SK-N-SH (cell line): ENCODE results near the gene PANX2. TPM values are rescaled to one million over a fixed set of nuclear protein-coding genes. Genes with fewer than 3 reads are reported as not detected.

Source experiments
- CTCF ChIA-PET: fragments of 300-600, 350-600 bp; formaldehyde crosslinking; extraction: SDS; loops from one replicate; lab custom pipeline; 2021; lab: Yijun Ruan, JAX
- POLR2A ChIA-PET: fragments of 350-600 bp; sonication (Branson Sonifier 250); formaldehyde crosslinking; extraction: SDS; loops from one replicate; lab custom pipeline; 2020; ENCODE audit warnings: antibody characterized with exemption, inconsistent platforms; lab: Yijun Ruan, JAX
- DNase-seq: peaks from one replicate; pipeline ENCODE4 v3.0.0; 2012
- H2AFZ ChIP-seq: fragments of 200-600 bp; sonication (generic); 2 replicates; pipeline ENCODE4 v1.8.1; 2016; ENCODE audit warnings: antibody characterized with exemption, mild to moderate bottlenecking, low read depth
- H3F3A ChIP-seq: fragments of 200-600 bp; sonication (generic); replicated peaks from 2 replicates; pipeline ENCODE3; 2016; ENCODE audit warnings: antibody characterized with exemption, mild to moderate bottlenecking; ENCODE audit not compliant: insufficient read depth
- H3K27ac ChIP-seq, 2 experiments: fragments of 200-500 bp in 1 of 2; fragments of 200-600 bp in 1 of 2; sonication (Bioruptor generic) in 1 of 2; sonication (generic), shearing (Covaris generic) in 1 of 2; 2 replicates each; pipeline versions ENCODE4 v1.5.1 to v1.6.1; 2014 to 2016; ENCODE audit warnings: low read depth in 2 of 2, inconsistent platforms in 1 of 2, low read length in 1 of 2, mild to moderate bottlenecking in 1 of 2, mixed read lengths in 1 of 2
- H3K27me3 ChIP-seq: fragments of 200-600 bp; sonication (generic), shearing (Covaris generic); 2 replicates; pipeline ENCODE4 v1.6.1; 2016; ENCODE audit warnings: mixed run types; ENCODE audit not compliant: insufficient read depth
- H3K36me3 ChIP-seq, 2 experiments: fragments of 200-500 bp in 1 of 2; fragments of 200-600 bp in 1 of 2; sonication (Bioruptor generic) in 1 of 2; sonication (generic) in 1 of 2; replicated peaks in 1 of 2; 2 replicates each; pipeline versions ENCODE3 to v1.5.1; 2014 to 2016; ENCODE audit warnings: low read length in 1 of 2, mild to moderate bottlenecking in 1 of 2; ENCODE audit not compliant: insufficient read depth in 2 of 2, control insufficient read depth in 1 of 2
- H3K4me1 ChIP-seq, 2 experiments: fragments of 200-500 bp in 1 of 2; fragments of 200-600 bp in 1 of 2; sonication (Bioruptor generic) in 1 of 2; sonication (generic), shearing (Covaris generic) in 1 of 2; 2 replicates each; pipeline versions ENCODE4 v1.5.1 to v1.6.1; 2014 to 2016; ENCODE audit warnings: low read depth in 1 of 2, low read length in 1 of 2, mixed run types in 1 of 2; ENCODE audit not compliant: insufficient read depth in 2 of 2, control insufficient read depth in 1 of 2
- H3K4me2 ChIP-seq: fragments of 200-600 bp; sonication (generic), shearing (Covaris generic); 2 replicates; pipeline ENCODE4 v1.6.1; 2017; ENCODE audit warnings: mixed run types
- H3K4me3 ChIP-seq, 2 experiments: fragments of 200-500 bp in 1 of 2; fragments of 200-600 bp in 1 of 2; sonication (Bioruptor generic) in 1 of 2; sonication (generic), shearing (Covaris generic) in 1 of 2; 2 replicates each; pipeline versions ENCODE4 v1.5.1 to v1.8.1; 2014 to 2016; ENCODE audit warnings: low read depth in 2 of 2, inconsistent platforms in 1 of 2, low read length in 1 of 2, mild to moderate bottlenecking in 1 of 2, mixed read lengths in 1 of 2, moderate library complexity in 1 of 2
- H3K79me2 ChIP-seq: fragments of 200-600 bp; sonication (generic); 2 replicates; pipeline ENCODE4 v1.8.1; 2017; ENCODE audit warnings: mild to moderate bottlenecking; ENCODE audit not compliant: insufficient read depth
- H3K9ac ChIP-seq: fragments of 200-600 bp; sonication (generic); 2 replicates; pipeline ENCODE4 v1.6.1; 2017; ENCODE audit warnings: mixed run types
- H3K9me2 ChIP-seq: fragments of 200-600 bp; sonication (generic); 2 replicates; pipeline ENCODE4 v1.6.1; 2017; ENCODE audit warnings: mixed run types
- H3K9me3 ChIP-seq: fragments of 200-600 bp; sonication (generic); 2 replicates; pipeline ENCODE4 v1.6.1; 2017; ENCODE audit warnings: mixed run types, mild to moderate bottlenecking, moderate library complexity
- H4K20me1 ChIP-seq: fragments of 200-600 bp; sonication (generic); 2 replicates; pipeline ENCODE4 v1.6.1; 2017; ENCODE audit warnings: mild to moderate bottlenecking, mixed run types; ENCODE audit not compliant: insufficient read depth
- ELF1 ChIP-seq: IDR thresholded peaks from 2 replicates; pipeline ENCODE4 v1.4.0; 2012
- EP300 ChIP-seq, 2 experiments: IDR thresholded peaks; 2 replicates each; pipeline versions ENCODE4 v1.4.0 to v1.6.1; 2012; ENCODE audit warnings: borderline replicate concordance in 1 of 2, low read depth in 1 of 2, low read length in 1 of 2
- FOXJ3 ChIP-seq: sonication (generic); formaldehyde crosslinking; IDR thresholded peaks from 2 replicates; pipeline ENCODE4 v1.5.1; 2020; ENCODE audit warnings: mild to moderate bottlenecking, missing genetic modification reagents
- FOXM1 ChIP-seq: IDR thresholded peaks from 2 replicates; pipeline ENCODE4 v1.4.0; 2012; ENCODE audit warnings: low read depth, mild to moderate bottlenecking
- GABPA ChIP-seq: IDR thresholded peaks from 2 replicates; pipeline ENCODE4 v1.4.0; 2012; ENCODE audit warnings: low read depth, mild to moderate bottlenecking
- GATA2 ChIP-seq: sonication (generic); formaldehyde crosslinking; IDR thresholded peaks from 2 replicates; pipeline ENCODE4 v1.5.0; 2020; ENCODE audit warnings: mild to moderate bottlenecking, missing genetic modification reagents
- MEF2A ChIP-seq: IDR thresholded peaks from 2 replicates; pipeline ENCODE4 v1.4.0; 2012; ENCODE audit warnings: low read depth, borderline replicate concordance
- RCOR1 ChIP-seq: fragments of 150-350 bp; IDR thresholded peaks from 2 replicates; pipeline ENCODE4 v1.6.1; 2017; ENCODE audit warnings: antibody characterized with exemption, low read length
- SMC3 ChIP-seq: IDR thresholded peaks from 2 replicates; pipeline ENCODE4 v1.6.1; 2012; ENCODE audit warnings: low read depth, low read length, improper control_type of control experiment
- TAF1 ChIP-seq: IDR thresholded peaks from 2 replicates; pipeline ENCODE4 v1.6.1; 2012; ENCODE audit warnings: low read depth, mild to moderate bottlenecking, low read length, moderate library complexity, borderline replicate concordance
- TCF12 ChIP-seq: IDR thresholded peaks from 2 replicates; pipeline ENCODE4 v1.4.0; 2012
- USF1 ChIP-seq: IDR thresholded peaks from 2 replicates; pipeline ENCODE4 v1.4.0; 2012; ENCODE audit warnings: low read depth, borderline replicate concordance
- USF2 ChIP-seq: fragments of 150-350 bp; IDR thresholded peaks from 2 replicates; pipeline ENCODE4 v1.6.1; 2017; ENCODE audit warnings: antibody characterized with exemption, low read length, low read depth, borderline replicate concordance
- WGBS: methylation state at CpG from one replicate; pipeline ENCODE4 v1.1.6; 2017; ENCODE audit warnings: low lambda C conversion rate; 5-methylcytosine and 5-hydroxymethylcytosine counted together
- polyA plus RNA-seq, 3 experiments: library from polyadenylated mRNA; depleted of rRNA; stranded (reverse); fragments of >200 nt; gene quantifications; 2 replicates each; pipeline ENCODE4 v1.2.3, GENCODE V29; 2012
- TF ChIP-seq, protein P1 (sequence below): IDR thresholded peaks from 2 replicates; pipeline ENCODE4 v1.4.0; 2012; ENCODE audit warnings: low read depth
- TF ChIP-seq, protein P2 (sequence below): IDR thresholded peaks from 2 replicates; pipeline ENCODE4 v1.6.1; 2012; ENCODE audit warnings: mild to moderate bottlenecking, low read depth, low read length, moderate library complexity
- TF ChIP-seq, protein P3 (sequence below): IDR thresholded peaks from 2 replicates; pipeline ENCODE4; 2012

PANX2 gene
- polyA plus RNA-seq, 1 of the 3 experiments (the other 2 are of a cell fraction): 2.4 TPM

DNA sequence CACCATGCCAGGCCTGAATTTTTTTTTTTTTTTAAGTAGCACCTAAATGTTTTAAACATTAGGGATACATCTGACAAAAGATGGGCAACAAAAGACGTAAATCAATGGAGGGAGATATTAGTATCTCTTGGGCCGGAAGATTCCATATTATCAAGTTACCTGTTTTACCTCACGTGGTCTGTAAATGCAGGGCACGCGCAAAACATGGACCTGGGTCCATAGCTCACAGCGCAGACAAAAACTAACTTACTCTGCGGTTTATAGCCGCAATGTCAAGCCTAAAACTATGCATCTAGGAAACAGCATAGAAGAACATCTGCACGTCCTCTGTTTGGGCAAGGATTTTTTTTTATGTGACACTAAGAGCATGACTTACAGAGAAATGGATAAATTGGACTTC lies 31.5 kb upstream of the PANX2 start (continued):
- TF ChIP-seq, protein P1, sequence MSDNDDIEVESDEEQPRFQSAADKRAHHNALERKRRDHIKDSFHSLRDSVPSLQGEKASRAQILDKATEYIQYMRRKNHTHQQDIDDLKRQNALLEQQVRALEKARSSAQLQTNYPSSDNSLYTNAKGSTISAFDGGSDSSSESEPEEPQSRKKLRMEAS: no peak
- no peak for TF ChIP-seq SMC3
- no peak for TF ChIP-seq USF1
- TF ChIP-seq MEF2A: no peak
- TF ChIP-seq, all 33 proteins: peak for 0

DNA sequence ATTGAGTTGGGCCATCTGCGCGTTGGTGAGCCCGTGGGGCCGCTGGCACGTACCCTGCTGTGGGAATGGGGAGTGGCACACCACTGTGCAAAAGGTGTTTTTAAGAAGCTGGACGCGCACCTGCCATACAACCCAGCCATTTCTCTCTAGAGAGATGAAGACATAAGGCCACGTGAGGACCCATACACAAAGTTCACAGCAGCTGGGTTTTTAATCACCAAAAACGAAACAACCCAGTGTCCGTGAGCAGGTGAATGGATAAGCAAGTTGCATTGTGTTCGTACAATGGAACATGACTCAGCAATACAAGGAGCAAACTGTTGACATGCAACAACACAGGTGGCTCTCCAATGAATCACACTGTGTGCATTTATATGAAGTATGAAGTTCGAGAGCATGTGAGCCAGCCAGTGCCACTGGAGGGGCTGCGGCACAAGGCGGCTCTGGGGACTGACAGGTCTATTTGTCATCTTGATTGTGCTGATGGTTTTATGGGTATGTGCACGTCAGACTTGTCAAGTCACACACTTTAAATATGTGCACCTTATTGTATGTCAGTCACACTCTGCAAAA lies 30.6 kb upstream of the PANX2 start:
- Histone ChIP-seq H3K4me1 (no peaks in the 10 kb centered on the region), H3K4me3 (no peak overlapping the region), H2AFZ (no peak overlapping the region), H3K4me2 (no peak overlapping the region), H3K9me3 (no peaks in the 10 kb centered on the region), H3K36me3 (peaks cover 3 to 4% of the 10 kb centered on the region in 2 experiments), H3K27ac (no peak overlapping the region), H3K79me2 (no peaks in the 10 kb centered on the region), H4K20me1 (no peaks in the 10 kb centered on the region), H3K9ac (no peak overlapping the region), H3K27me3 (no peaks in the 10 kb centered on the region), H3K9me2 (no peaks in the 10 kb centered on the region), H3F3A (no peaks in the 10 kb centered on the region)
- no peak for DNase-seq
- TF ChIP-seq, protein P1: no peak
- TF ChIP-seq ELF1 (no peak), TAF1 (no peak), USF1 (no peak), USF2 (no peak), TCF12 (no peak), FOXM1 (no peak), RCOR1 (no peak), GATA2 (CRISPR knock-in tag) (no peak), SMC3 (no peak), FOXJ3 (CRISPR knock-in tag) (no peak), GABPA (no peak), EP300 (IDR thresholded peaks at IDR 0.05; ENCODE audit: borderline replicate concordance in 1 of 2, low read depth in 1 of 2, low read length in 1 of 2) (no peak)
- TF ChIP-seq, protein P2, sequence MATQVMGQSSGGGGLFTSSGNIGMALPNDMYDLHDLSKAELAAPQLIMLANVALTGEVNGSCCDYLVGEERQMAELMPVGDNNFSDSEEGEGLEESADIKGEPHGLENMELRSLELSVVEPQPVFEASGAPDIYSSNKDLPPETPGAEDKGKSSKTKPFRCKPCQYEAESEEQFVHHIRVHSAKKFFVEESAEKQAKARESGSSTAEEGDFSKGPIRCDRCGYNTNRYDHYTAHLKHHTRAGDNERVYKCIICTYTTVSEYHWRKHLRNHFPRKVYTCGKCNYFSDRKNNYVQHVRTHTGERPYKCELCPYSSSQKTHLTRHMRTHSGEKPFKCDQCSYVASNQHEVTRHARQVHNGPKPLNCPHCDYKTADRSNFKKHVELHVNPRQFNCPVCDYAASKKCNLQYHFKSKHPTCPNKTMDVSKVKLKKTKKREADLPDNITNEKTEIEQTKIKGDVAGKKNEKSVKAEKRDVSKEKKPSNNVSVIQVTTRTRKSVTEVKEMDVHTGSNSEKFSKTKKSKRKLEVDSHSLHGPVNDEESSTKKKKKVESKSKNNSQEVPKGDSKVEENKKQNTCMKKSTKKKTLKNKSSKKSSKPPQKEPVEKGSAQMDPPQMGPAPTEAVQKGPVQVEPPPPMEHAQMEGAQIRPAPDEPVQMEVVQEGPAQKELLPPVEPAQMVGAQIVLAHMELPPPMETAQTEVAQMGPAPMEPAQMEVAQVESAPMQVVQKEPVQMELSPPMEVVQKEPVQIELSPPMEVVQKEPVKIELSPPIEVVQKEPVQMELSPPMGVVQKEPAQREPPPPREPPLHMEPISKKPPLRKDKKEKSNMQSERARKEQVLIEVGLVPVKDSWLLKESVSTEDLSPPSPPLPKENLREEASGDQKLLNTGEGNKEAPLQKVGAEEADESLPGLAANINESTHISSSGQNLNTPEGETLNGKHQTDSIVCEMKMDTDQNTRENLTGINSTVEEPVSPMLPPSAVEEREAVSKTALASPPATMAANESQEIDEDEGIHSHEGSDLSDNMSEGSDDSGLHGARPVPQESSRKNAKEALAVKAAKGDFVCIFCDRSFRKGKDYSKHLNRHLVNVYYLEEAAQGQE: no peak
- TF ChIP-seq, protein P3, sequence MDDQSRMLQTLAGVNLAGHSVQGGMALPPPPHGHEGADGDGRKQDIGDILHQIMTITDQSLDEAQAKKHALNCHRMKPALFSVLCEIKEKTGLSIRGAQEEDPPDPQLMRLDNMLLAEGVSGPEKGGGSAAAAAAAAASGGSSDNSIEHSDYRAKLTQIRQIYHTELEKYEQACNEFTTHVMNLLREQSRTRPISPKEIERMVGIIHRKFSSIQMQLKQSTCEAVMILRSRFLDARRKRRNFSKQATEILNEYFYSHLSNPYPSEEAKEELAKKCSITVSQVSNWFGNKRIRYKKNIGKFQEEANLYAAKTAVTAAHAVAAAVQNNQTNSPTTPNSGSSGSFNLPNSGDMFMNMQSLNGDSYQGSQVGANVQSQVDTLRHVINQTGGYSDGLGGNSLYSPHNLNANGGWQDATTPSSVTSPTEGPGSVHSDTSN: no peak
- ChIA-PET POLR2A (no interaction called here), CTCF (no interaction called here)
- 92% methylated on average over 13 of the region's 15 CpGs for WGBS
